Activated CD8-positive, alpha-beta T cell treated with anti-CD3 and anti-CD28 coated beads for 36 hours (primary cell): ENCODE results near the gene WDR77. TPM values are rescaled to one million over a fixed set of nuclear protein-coding genes. Genes with fewer than 3 reads are reported as not detected.

Experiments used
- ATAC-seq: fragments of 200-7000 bp; cut with Tn5 transposase; one replicate; pipeline ENCODE4 v1.10.0; 2021; ENCODE audit warnings: mild to moderate bottlenecking, moderate library complexity
- CTCF ChIA-PET: fragments of 350-600 bp; sonication (Branson Sonifier 250); formaldehyde crosslinking; loops from one replicate; lab custom pipeline; 2021; ENCODE audit warnings: antibody characterized with exemption; lab: Charles Lee
- POLR2A ChIA-PET: fragments of 350-600 bp; sonication (Branson Sonifier 250); formaldehyde crosslinking; loops from one replicate; lab custom pipeline; 2021; ENCODE audit warnings: antibody characterized with exemption; lab: Charles Lee
- DNase-seq: peaks from one replicate; pipeline ENCODE4 v3.0.0-alpha.2; 2020
- H3K27ac Mint-ChIP-seq: one replicate; pipeline ENCODE4 v1.8.0; 2021; ENCODE audit warnings: mild to moderate bottlenecking, mixed read lengths
- H3K27me3 Mint-ChIP-seq: one replicate; pipeline ENCODE4 v1.8.0; 2021; ENCODE audit warnings: mixed read lengths
- H3K36me3 Mint-ChIP-seq: one replicate; pipeline ENCODE4 v1.8.0; 2021; ENCODE audit warnings: low read depth, mixed read lengths
- H3K4me1 Mint-ChIP-seq: one replicate; pipeline ENCODE4 v1.8.0; 2021; ENCODE audit warnings: low read depth, mixed read lengths
- H3K4me3 Mint-ChIP-seq: one replicate; pipeline ENCODE4 v1.8.0; 2021; ENCODE audit warnings: mild to moderate bottlenecking, moderate library complexity, mixed read lengths
- H3K9me3 Mint-ChIP-seq: one replicate; pipeline ENCODE4 v1.8.0; 2021; ENCODE audit warnings: mixed read lengths
- intact Hi-C: fragments of 100-400 bp; cut with micrococcal nuclease; formaldehyde crosslinking; loops from one replicate; pipeline ENCODE4 v1.10.0; 2022
- total RNA-seq, 2 experiments: library from RNA; stranded (reverse); gene quantifications; one replicate each; pipeline ENCODE4 v1.2.3, GENCODE V29; 2021
- TF ChIP-seq, protein P1 (sequence below): fragments of 200-600 bp; IDR thresholded peaks from one replicate; pipeline ENCODE4 v1.8.0; 2022; ENCODE audit warnings: antibody characterized with exemption, mild to moderate bottlenecking

WDR77 gene
- total RNA-seq, 2 experiments from 2014 or later: 54.0 to 54.6 TPM

DNA sequence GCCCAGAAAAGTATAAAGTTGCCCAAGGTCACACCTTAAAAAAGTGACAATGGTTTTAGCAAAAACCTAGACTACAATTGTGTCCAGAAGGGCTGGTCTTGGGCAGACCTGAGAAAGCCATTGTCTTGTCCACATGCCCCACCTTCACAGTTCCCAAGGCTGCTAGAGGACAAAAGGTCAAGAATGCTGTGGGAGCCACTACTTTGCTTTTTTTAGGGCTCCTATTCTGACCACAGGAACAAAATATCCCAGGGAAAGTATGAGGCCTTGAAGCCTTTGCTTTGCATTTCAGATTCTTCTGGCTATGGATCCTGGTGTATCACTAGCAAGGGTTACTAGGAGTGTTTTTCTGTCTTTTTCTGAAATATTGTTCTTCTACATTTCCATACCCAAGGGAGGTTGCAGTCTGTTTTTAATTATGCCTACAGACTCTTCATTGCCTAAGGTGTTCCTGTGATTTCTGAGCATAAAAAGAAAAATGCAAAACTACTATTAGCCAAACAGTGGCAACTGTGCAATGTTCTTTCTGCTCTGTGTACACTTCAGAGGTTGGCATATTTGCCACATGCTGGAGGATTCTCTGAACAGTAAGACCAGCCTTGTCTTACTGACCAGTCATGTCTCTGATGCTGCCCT is 35.5 kb upstream of the WDR77 start:
- DNase-seq (no peak), ATAC-seq (no peak)
- H3K27me3 Mint-ChIP-seq: no peaks in the 10 kb centered on the region
- ChIA-PET POLR2A (interaction anchor here (1.4 to 1.6 kb wide), 3 partner anchors 12 to 270 kb away, joined by 3 to 5 read pairs (median 5); no protein-coding TSS in a partner anchor), CTCF (interaction anchor here (1.1 to 2.2 kb wide), 5 partner anchors 11 to 285 kb away, joined by 3 to 11 read pairs (median 5); no protein-coding TSS in a partner anchor)
- H3K4me1 Mint-ChIP-seq: peaks cover 9% of the 10 kb centered on the region
- no peak overlapping the region for H3K27ac Mint-ChIP-seq
- no peaks in the 10 kb centered on the region for H3K9me3 Mint-ChIP-seq
- H3K36me3 Mint-ChIP-seq: no peaks in the 10 kb centered on the region
- intact Hi-C loops: no loop called here
- TF ChIP-seq, protein P1, sequence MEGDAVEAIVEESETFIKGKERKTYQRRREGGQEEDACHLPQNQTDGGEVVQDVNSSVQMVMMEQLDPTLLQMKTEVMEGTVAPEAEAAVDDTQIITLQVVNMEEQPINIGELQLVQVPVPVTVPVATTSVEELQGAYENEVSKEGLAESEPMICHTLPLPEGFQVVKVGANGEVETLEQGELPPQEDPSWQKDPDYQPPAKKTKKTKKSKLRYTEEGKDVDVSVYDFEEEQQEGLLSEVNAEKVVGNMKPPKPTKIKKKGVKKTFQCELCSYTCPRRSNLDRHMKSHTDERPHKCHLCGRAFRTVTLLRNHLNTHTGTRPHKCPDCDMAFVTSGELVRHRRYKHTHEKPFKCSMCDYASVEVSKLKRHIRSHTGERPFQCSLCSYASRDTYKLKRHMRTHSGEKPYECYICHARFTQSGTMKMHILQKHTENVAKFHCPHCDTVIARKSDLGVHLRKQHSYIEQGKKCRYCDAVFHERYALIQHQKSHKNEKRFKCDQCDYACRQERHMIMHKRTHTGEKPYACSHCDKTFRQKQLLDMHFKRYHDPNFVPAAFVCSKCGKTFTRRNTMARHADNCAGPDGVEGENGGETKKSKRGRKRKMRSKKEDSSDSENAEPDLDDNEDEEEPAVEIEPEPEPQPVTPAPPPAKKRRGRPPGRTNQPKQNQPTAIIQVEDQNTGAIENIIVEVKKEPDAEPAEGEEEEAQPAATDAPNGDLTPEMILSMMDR: no peak
- no peak overlapping the region for H3K4me3 Mint-ChIP-seq

DNA sequence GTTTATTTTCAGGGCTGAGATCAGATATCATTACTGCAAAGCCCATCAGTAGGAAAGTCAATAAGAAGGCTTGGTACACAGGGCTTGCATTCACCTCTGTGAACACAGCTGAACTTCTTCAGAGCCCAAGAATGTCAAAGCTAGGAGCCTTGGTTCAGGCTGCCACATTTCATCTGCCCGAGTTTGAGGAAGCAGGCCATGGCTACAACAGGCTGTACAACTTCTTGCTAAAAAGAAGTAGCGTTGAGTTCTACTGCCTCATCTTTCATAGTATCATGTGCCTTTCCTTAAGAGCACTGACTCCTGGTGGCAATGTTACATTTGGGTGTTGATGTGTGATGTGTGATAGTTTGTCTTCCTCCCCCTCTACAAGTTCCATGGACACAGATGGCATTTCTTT is 34.8 kb upstream of the WDR77 start:
- Mint-ChIP-seq H3K36me3 (no peaks in the 10 kb centered on the region), H3K4me1 (peaks cover 9% of the 10 kb centered on the region), H3K27ac (no peak overlapping the region), H3K27me3 (no peaks in the 10 kb centered on the region), H3K9me3 (no peaks in the 10 kb centered on the region), H3K4me3 (no peak overlapping the region)
- ATAC-seq (no peak), DNase-seq (no peak)
- TF ChIP-seq, protein P1: no peak
- intact Hi-C loops: no loop called here
- CTCF ChIA-PET: no interaction called here
- POLR2A ChIA-PET: no interaction called here

GRCh38 chr1:111483166-111483565 is 34.1 kb upstream of the WDR77 start:
- Mint-ChIP-seq H3K27ac (no peak overlapping the region), H3K36me3 (peaks cover 3% of the 10 kb centered on the region), H3K4me3 (no peak overlapping the region), H3K9me3 (no peaks in the 10 kb centered on the region), H3K27me3 (no peaks in the 10 kb centered on the region), H3K4me1 (peaks cover 13% of the 10 kb centered on the region)
- CTCF ChIA-PET: interaction anchor here (1.4 to 9.9 kb wide), 4 partner anchors 25 to 284 kb away, joined by 8 to 99 read pairs (median 16); no protein-coding TSS in a partner anchor
- TF ChIP-seq, protein P1: no peak
- no peak for ATAC-seq
- intact Hi-C loops: no loop called here
- POLR2A ChIA-PET: no interaction called here
- DNase-seq: no peak

GRCh38 chr1:111481387-111482221 is 32.5 kb upstream of the WDR77 start:
- H3K27me3 Mint-ChIP-seq: no peaks in the 10 kb centered on the region
- peaks cover 29% of the 10 kb centered on the region for H3K4me1 Mint-ChIP-seq
- CTCF ChIA-PET: interaction anchor here (0.7 to 9.9 kb wide), 27 partner anchors 9 to 888 kb away, joined by 3 to 99 read pairs (median 5); partner anchors contain the start of genes ADORA3 and TMIGD3
- no peaks in the 10 kb centered on the region for H3K9me3 Mint-ChIP-seq
- no peak overlapping the region for H3K4me3 Mint-ChIP-seq
- peaks cover 12% of the 10 kb centered on the region for H3K36me3 Mint-ChIP-seq
- TF ChIP-seq, protein P1: peak; percentile 52
- peak; percentile 77 for DNase-seq
- no peak overlapping the region for H3K27ac Mint-ChIP-seq
- ATAC-seq: peak; percentile 67
- intact Hi-C loops: no loop called here
- POLR2A ChIA-PET: interaction anchor here (0.7 kb wide), 1 partner anchor 16 kb away, joined by 3 read pairs; no protein-coding TSS in a partner anchor
